ENCODE data around the gene PGM5.

PGM5 gene

DNA sequence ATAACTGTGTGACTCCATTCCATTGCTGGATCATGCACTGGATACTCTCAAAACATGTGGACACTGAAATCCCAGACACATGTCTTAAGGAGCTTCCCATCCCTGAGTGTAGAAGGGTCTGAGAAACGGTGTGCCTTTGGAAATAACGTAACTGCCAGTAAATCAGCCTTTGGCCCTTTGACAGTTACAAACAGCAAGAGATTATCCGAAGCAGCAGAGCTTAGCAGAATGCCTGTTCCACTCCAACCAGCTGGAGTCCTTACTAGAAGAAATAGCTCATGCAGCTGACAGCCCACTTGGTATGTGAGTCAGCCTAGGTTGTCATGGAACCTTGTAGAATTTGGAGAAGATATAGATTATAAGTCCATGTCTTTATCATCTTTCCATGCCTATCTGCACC is 177.3 kb downstream of the PGM5 start:
- Histone ChIP-seq H4K12ac (ENCODE audit: low read depth, low read length) (no peak overlapping the region), H2AK5ac (ENCODE audit: low read length) (no peak overlapping the region), H2BK12ac (ENCODE audit: low read length) (no peak overlapping the region), H3K9ac (ENCODE audit: low read length) (no peak overlapping the region), H3K4me2 (ENCODE audit: low read length) (no peak overlapping the region), H3K79me2 (ENCODE audit: control insufficient read depth, insufficient read depth, low read length, poor library complexity) (no peaks in the 10 kb centered on the region), H4K91ac (ENCODE audit: low read depth, low read length) (no peak overlapping the region), H3K14ac (ENCODE audit: low read length) (no peak overlapping the region), H2BK5ac (ENCODE audit: low read depth, low read length, poor library complexity) (no peak overlapping the region), H3K27me3 (ENCODE audit: insufficient read depth, low read length) (no peaks in the 10 kb centered on the region), H2AFZ (ENCODE audit: insufficient read depth, low read length, poor library complexity) (no peak overlapping the region), H3K36me3 (ENCODE audit: control insufficient read depth in 1 of 2, insufficient read depth in 2 of 2, low read length in 2 of 2) (no peaks in the 10 kb centered on the region), H4K8ac (ENCODE audit: low read depth, low read length) (no peak overlapping the region), H3K18ac (ENCODE audit: low read length) (no peak overlapping the region), H3K4me1 (ENCODE audit: control insufficient read depth in 1 of 2, insufficient read depth in 2 of 2, low read length in 2 of 2) (peaks cover 0 to 4% of the 10 kb centered on the region in 2 experiments), H3K79me1 (ENCODE audit: low read length) (no peaks in the 10 kb centered on the region), H2BK120ac (ENCODE audit: insufficient read depth, low read length, poor library complexity) (no peak overlapping the region), H3K9me3 (ENCODE audit: insufficient read depth, low read depth, low read length) (no peaks in the 10 kb centered on the region), H3K23ac (ENCODE audit: low read length) (no peak overlapping the region), H3K27ac (ENCODE audit: low read depth, low read length) (no peak overlapping the region), H3K4me3 (ENCODE audit: low read depth, low read length) (no peak overlapping the region), H3K4ac (ENCODE audit: low read depth, low read length) (no peak overlapping the region)
- DNase-seq = no peak
- WGBS (ENCODE audit: extremely low coverage, insufficient coverage, insufficient read length) = no CpG with 5 or more reads among the region's 3 CpGs

GRCh38 chr9:68536876-68537615 is 180.6 kb downstream of the PGM5 start:
- no peak overlapping the region for H3K23ac ChIP-seq (ENCODE audit: low read length)
- no peaks in the 10 kb centered on the region for H3K36me3 ChIP-seq (ENCODE audit: control insufficient read depth in 1 of 2, insufficient read depth in 2 of 2, low read length in 2 of 2)
- no peak overlapping the region for H2BK120ac ChIP-seq (ENCODE audit: insufficient read depth, low read length, poor library complexity)
- H4K12ac ChIP-seq (ENCODE audit: low read depth, low read length) = no peak overlapping the region
- no peak overlapping the region for H3K4me2 ChIP-seq (ENCODE audit: low read length)
- no peak overlapping the region for H2AFZ ChIP-seq (ENCODE audit: insufficient read depth, low read length, poor library complexity)
- no peak overlapping the region for H2AK5ac ChIP-seq (ENCODE audit: low read length)
- no peak overlapping the region for H3K4ac ChIP-seq (ENCODE audit: low read depth, low read length)
- H3K18ac ChIP-seq (ENCODE audit: low read length) = no peak overlapping the region
- no CpG with 5 or more reads among the region's 10 CpGs for WGBS (ENCODE audit: extremely low coverage, insufficient coverage, insufficient read length)
- no peak overlapping the region for H3K14ac ChIP-seq (ENCODE audit: low read length)
- no peak overlapping the region for H3K4me3 ChIP-seq (ENCODE audit: low read depth, low read length)
- H3K27me3 ChIP-seq (ENCODE audit: insufficient read depth, low read length) = no peaks in the 10 kb centered on the region
- no peak overlapping the region for H4K91ac ChIP-seq (ENCODE audit: low read depth, low read length)
- H3K9ac ChIP-seq (ENCODE audit: low read length) = no peak overlapping the region
- H2BK5ac ChIP-seq (ENCODE audit: low read depth, low read length, poor library complexity) = no peak overlapping the region
- no peaks in the 10 kb centered on the region for H3K79me1 ChIP-seq (ENCODE audit: low read length)
- H3K27ac ChIP-seq (ENCODE audit: low read depth, low read length) = no peak overlapping the region
- peaks cover 0 to 3% of the 10 kb centered on the region in 2 experiments for H3K4me1 ChIP-seq (ENCODE audit: control insufficient read depth in 1 of 2, insufficient read depth in 2 of 2, low read length in 2 of 2)
- H3K79me2 ChIP-seq (ENCODE audit: control insufficient read depth, insufficient read depth, low read length, poor library complexity) = no peaks in the 10 kb centered on the region
- no peak for DNase-seq
- H4K8ac ChIP-seq (ENCODE audit: low read depth, low read length) = no peak overlapping the region
- H3K9me3 ChIP-seq (ENCODE audit: insufficient read depth, low read depth, low read length) = no peaks in the 10 kb centered on the region
- no peak overlapping the region for H2BK12ac ChIP-seq (ENCODE audit: low read length)

GRCh38 chr9:68537616-68537880 is 181.1 kb downstream of the PGM5 start:
- no peaks in the 10 kb centered on the region for H3K79me1 ChIP-seq (ENCODE audit: low read length)
- H2AK5ac ChIP-seq (ENCODE audit: low read length) = no peak overlapping the region
- H3K36me3 ChIP-seq (ENCODE audit: control insufficient read depth in 1 of 2, insufficient read depth in 2 of 2, low read length in 2 of 2) = no peaks in the 10 kb centered on the region
- no peaks in the 10 kb centered on the region for H3K27me3 ChIP-seq (ENCODE audit: insufficient read depth, low read length)
- H3K4ac ChIP-seq (ENCODE audit: low read depth, low read length) = no peak overlapping the region
- no peak overlapping the region for H4K91ac ChIP-seq (ENCODE audit: low read depth, low read length)
- no peak overlapping the region for H2BK5ac ChIP-seq (ENCODE audit: low read depth, low read length, poor library complexity)
- no peak overlapping the region for H3K4me3 ChIP-seq (ENCODE audit: low read depth, low read length)
- peaks cover 0 to 3% of the 10 kb centered on the region in 2 experiments for H3K4me1 ChIP-seq (ENCODE audit: control insufficient read depth in 1 of 2, insufficient read depth in 2 of 2, low read length in 2 of 2)
- no peak overlapping the region for H3K23ac ChIP-seq (ENCODE audit: low read length)
- no peaks in the 10 kb centered on the region for H3K9me3 ChIP-seq (ENCODE audit: insufficient read depth, low read depth, low read length)
- no peak overlapping the region for H3K14ac ChIP-seq (ENCODE audit: low read length)
- H3K27ac ChIP-seq (ENCODE audit: low read depth, low read length) = no peak overlapping the region
- H3K9ac ChIP-seq (ENCODE audit: low read length) = no peak overlapping the region
- DNase-seq = no peak
- no peak overlapping the region for H2BK120ac ChIP-seq (ENCODE audit: insufficient read depth, low read length, poor library complexity)
- H4K8ac ChIP-seq (ENCODE audit: low read depth, low read length) = no peak overlapping the region
- no peak overlapping the region for H3K4me2 ChIP-seq (ENCODE audit: low read length)
- no peak overlapping the region for H4K12ac ChIP-seq (ENCODE audit: low read depth, low read length)
- H2BK12ac ChIP-seq (ENCODE audit: low read length) = no peak overlapping the region
- no peak overlapping the region for H3K18ac ChIP-seq (ENCODE audit: low read length)
- WGBS (ENCODE audit: extremely low coverage, insufficient coverage, insufficient read length) = no CpG with 5 or more reads among the region's 1 CpG
- H2AFZ ChIP-seq (ENCODE audit: insufficient read depth, low read length, poor library complexity) = no peak overlapping the region
- H3K79me2 ChIP-seq (ENCODE audit: control insufficient read depth, insufficient read depth, low read length, poor library complexity) = no peaks in the 10 kb centered on the region

GRCh38 chr9:68538200-68538599 is 181.8 kb downstream of the PGM5 start:
- no peak overlapping the region for H3K23ac ChIP-seq (ENCODE audit: low read length)
- no peak overlapping the region for H2AK5ac ChIP-seq (ENCODE audit: low read length)
- H4K8ac ChIP-seq (ENCODE audit: low read depth, low read length) = no peak overlapping the region
- no peaks in the 10 kb centered on the region for H3K79me2 ChIP-seq (ENCODE audit: control insufficient read depth, insufficient read depth, low read length, poor library complexity)
- no peak overlapping the region for H4K12ac ChIP-seq (ENCODE audit: low read depth, low read length)
- no CpG with 5 or more reads among the region's 3 CpGs for WGBS (ENCODE audit: extremely low coverage, insufficient coverage, insufficient read length)
- DNase-seq = no peak
- H2BK120ac ChIP-seq (ENCODE audit: insufficient read depth, low read length, poor library complexity) = no peak overlapping the region
- H3K9ac ChIP-seq (ENCODE audit: low read length) = no peak overlapping the region
- H3K27ac ChIP-seq (ENCODE audit: low read depth, low read length) = no peak overlapping the region
- H2BK12ac ChIP-seq (ENCODE audit: low read length) = no peak overlapping the region
- H3K4ac ChIP-seq (ENCODE audit: low read depth, low read length) = no peak overlapping the region
- no peaks in the 10 kb centered on the region for H3K9me3 ChIP-seq (ENCODE audit: insufficient read depth, low read depth, low read length)
- peaks cover 0 to 3% of the 10 kb centered on the region in 2 experiments for H3K4me1 ChIP-seq (ENCODE audit: control insufficient read depth in 1 of 2, insufficient read depth in 2 of 2, low read length in 2 of 2)
- H2AFZ ChIP-seq (ENCODE audit: insufficient read depth, low read length, poor library complexity) = no peak overlapping the region
- H3K36me3 ChIP-seq (ENCODE audit: control insufficient read depth in 1 of 2, insufficient read depth in 2 of 2, low read length in 2 of 2) = no peaks in the 10 kb centered on the region
- H4K91ac ChIP-seq (ENCODE audit: low read depth, low read length) = no peak overlapping the region
- H3K4me2 ChIP-seq (ENCODE audit: low read length) = no peak overlapping the region
- no peak overlapping the region for H2BK5ac ChIP-seq (ENCODE audit: low read depth, low read length, poor library complexity)
- H3K27me3 ChIP-seq (ENCODE audit: insufficient read depth, low read length) = no peaks in the 10 kb centered on the region
- H3K14ac ChIP-seq (ENCODE audit: low read length) = no peak overlapping the region
- no peak overlapping the region for H3K4me3 ChIP-seq (ENCODE audit: low read depth, low read length)
- no peak overlapping the region for H3K18ac ChIP-seq (ENCODE audit: low read length)
- H3K79me1 ChIP-seq (ENCODE audit: low read length) = no peaks in the 10 kb centered on the region

Data from trophoblast cell (in vitro differentiated cells and primary cell).